UCSD-AML1 (cell line): ENCODE results near the gene DUS1L.
A peak's percentile ranks its signal among the peaks of the same experiment; 100 is the strongest.

Source experiments
- DNase-seq: peaks from one replicate; lab custom pipeline; 2025; ENCODE audit not compliant: unreplicated experiment; lab: John Stamatoyannopoulos, UW

The DUS1L gene

DNA sequence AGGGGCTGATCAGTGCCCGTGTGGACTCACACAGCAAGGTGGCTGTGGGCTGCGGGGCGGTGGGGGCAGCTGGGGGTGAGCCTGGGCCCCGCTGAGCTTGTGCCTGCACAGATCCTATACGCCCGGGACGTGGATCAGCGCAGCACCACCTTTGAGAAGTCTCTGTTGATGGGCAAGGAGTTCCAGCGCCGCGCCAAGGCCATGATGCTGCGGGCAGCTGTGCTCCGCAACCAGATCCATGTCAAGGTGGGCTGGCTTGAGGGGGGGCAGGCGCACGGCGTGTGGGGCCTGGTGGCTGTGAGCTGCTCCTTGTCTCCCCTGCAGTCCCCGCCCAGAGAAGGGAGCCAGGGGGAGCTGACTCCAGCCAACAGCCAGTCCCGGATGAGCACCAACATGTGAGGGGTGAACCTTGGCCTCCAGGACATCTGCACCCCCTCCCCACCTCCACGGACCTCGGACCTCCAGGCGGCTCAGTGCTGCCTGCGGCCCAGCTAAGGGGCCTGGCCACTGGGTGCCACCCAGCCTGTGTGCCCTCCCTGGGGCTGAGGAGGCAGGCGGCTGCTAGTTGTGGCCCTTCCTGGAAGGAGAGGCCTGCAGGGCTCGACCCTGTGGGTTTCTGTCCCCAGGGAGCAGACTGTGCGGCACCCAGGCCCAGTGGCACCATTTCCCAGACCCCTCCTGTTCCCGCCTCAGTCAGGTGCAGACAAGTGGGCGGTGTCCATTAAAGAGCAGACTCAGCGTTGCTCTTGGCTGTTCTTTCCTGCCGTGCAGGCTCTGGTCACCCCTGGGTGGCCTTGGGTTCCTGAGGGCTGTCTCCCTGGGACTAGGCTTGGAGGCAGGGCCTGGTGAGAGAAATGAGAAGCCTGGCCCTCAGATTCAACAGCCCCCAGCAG lies 8.6 kb downstream of the DUS1L start:
- DNase-seq = no peak

- no peak for DNase-seq
Observed at GRCh38 chr17:82055965-82056728, 9.5 kb downstream of the DUS1L start.

GRCh38 chr17:82055023-82055964 lies 10.3 kb downstream of the DUS1L start:
- no peak for DNase-seq

DNA sequence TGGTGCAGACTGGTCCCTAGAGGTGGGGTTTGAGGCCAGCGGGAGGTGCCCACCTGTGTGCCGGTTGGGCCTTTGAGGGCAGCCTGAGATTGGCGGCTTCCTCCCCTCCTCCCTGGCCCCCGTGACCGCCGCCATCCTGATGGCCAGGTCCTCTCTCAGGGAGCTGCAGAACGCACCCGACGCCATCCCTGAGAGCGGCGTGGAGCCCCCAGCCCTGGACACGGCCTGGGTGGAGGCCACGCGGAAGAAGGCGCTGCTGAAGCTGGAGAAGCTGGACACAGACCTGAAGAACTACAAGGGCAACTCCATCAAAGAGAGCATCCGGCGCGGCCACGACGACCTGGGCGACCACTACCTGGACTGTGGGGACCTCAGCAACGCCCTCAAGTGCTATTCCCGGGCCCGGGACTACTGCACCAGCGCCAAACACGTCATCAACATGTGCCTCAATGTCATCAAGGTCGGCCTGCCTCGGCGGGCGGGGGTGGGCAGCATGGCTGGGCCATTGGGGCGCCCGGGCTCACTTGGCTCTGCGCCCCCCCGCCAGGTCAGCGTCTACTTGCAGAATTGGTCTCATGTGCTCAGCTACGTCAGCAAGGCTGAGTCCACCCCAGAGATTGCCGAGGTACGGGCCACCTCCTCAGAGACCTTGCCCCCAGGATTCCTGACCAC lies 11.1 kb downstream of the DUS1L start:
- DNase-seq = no peak

DNA sequence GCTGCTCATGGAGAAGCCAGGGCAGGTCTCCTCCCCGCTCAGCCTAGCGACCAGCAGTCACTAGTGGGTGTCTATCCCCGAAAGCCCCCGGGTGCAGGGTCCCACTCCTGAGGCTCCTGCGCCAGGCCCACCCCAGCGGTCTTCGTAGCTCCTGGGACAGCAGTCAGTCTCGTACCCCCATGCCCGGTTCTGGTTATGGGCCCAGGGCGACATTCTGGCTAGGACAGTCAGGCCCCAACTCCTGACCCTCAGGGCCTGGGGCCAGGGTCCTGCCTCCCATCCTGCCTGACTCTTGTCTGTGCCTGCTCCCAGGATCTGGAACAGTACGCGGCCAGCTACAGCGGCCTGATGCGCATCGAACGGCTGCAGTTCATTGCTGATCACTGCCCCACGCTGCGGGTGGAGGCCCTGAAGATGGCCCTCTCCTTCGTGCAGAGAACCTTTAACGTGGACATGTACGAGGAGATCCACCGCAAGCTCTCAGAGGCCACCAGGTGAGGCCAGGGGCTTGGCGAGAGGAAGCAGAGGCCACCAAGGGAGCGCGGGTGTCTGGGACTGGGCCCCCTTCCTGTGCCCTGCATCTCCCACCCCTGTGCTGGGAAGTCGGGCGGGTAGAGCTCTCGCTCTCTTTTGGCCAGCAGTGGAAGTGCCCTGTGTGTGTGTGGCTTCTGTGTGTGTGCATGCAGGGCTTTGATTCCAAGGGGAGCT lies 11.9 kb downstream of the DUS1L start:
- no peak for DNase-seq

GRCh38 chr17:82053130-82053529 lies 12.5 kb downstream of the DUS1L start:
- no peak for DNase-seq

GRCh38 chr17:82052638-82053059 lies 13.0 kb downstream of the DUS1L start:
- DNase-seq = no peak

DNA sequence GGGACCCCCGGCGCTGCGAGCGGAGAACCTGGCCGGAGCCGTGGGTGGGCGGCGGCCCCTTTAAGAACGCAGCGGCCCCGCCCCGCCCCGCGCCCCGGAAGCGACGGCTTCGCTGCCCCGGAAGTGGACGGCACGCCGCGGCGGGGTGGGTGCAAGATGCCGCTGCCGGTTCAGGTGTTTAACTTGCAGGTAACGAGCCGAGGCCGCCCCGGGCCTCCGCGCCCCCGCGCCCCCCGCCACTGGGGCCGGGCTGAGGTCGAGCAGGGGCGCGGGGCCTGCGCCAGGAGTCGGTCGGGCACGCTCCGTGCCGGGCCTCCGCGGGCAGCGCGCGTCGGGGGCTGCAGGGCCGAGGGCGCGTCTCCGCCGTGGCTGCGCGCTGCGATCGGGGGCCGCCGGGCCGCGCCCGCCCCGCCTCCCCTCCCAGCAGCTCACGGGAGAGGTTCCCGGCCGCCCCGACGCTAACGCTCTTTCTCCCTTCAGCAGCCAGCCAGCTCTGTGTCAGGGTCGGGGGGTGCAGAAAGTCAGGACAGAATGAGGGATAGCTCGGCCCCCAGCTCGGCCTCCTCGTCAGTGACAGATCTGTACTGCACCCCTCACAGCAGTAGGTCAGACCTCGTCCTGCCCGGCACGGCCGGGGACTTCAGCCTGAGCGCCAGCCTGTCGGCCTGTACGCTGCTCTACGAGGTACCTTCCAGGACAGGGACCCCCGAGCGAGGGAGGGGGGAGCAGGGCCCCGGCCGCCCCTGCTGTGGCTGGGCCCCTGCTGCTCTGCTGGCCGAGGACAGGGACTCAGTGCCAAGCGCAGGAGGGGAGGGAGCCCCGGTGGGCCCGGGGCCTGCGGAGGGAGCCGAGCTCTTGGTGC lies 13.6 kb downstream of the DUS1L start, which contains the start of the genes GPS1 and RFNG:
GPS1 (plus strand) TSS at position 123 of the 862 bp plus-strand sequence; CDS start at position 157, 34 bp downstream.
RFNG (minus strand) TSS at position 36 of the 862 bp plus-strand sequence. CDS start 45 bp downstream, outside the sequence.
- DNase-seq = peak; percentile 78

- DNase-seq = no peak
Observed at GRCh38 chr17:82050761-82051641, 14.6 kb downstream of the DUS1L start.

GRCh38 chr17:82050152-82050760 lies 15.3 kb downstream of the DUS1L start:
- no peak for DNase-seq

DNA sequence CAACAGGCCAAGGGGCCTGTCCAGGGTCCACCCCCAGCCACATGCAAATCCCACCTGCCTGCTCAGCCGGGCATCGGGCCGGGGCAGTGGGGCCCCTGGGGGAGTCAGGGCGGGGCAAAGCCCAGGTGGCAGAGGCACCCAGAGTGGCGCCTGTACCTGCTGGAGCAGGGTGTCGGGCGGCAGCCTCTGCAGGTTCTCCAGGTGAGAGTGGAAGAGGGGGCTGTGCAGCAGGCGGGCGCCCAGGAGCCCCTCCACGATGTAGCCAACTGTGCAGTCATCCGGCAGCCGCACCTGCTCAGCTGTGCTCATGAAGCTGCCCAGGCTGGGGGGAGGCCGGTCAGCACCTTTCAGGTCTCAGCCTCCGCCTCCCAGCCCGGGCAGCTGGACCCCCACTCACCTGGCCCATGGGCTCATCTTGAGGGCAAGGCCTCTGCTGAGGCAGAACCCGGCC lies 16.1 kb downstream of the DUS1L start:
- no peak for DNase-seq

GRCh38 chr17:82049106-82049505 lies 16.5 kb downstream of the DUS1L start:
- DNase-seq = no peak

DNA sequence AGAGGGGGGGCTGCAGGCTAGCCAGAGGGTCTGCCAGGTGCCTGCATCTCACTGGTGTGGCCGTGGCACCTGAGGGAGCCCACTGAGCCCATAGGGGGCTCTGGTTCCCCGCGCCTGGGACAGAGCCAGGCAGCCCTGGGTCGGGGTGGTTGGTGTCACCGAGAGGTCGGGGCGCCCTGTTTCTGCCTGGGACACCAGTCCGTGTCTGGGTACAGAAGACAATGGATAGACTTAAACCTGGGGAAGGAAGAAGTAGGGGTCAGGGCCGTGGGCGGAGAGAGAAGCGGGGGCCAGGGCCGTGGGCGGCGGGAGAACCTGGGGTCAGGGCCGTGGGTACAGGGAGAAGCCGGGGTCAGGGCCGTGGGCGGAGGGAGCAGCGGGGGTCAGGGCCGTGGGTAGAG lies 17.0 kb downstream of the DUS1L start:
- DNase-seq = no peak

GRCh38 chr17:82047914-82048570 lies 17.6 kb downstream of the DUS1L start:
- DNase-seq = no peak

GRCh38 chr17:82047379-82047778 lies 18.2 kb downstream of the DUS1L start:
- no peak for DNase-seq

DNA sequence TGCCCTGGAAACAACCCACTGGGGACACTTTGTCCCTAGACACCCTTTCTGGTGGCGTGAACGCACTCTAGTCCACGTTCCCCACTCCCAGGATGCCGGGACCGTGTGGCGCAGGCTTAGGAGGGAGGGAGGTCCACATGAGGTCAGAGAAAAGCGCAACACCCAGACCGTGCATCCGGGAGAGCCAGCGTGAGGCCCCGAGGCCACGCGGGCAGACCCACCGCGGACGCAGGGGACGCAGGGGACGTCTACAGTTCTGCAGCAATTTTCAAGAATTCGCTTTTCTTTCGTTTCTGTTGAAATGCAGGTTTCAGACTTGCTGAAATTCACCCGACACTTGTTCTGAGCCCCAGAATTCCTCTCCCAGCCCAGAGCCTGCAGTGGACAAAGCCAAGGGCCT lies 18.7 kb downstream of the DUS1L start:
- no peak for DNase-seq
